ENCODE data around the gene SETD7. TPM values are rescaled to one million over a fixed set of nuclear protein-coding genes. Genes with fewer than 3 reads are reported as not detected.

SETD7 gene
- total and polyA plus RNA-seq, 2 of the 4 experiments (the other 2 are of a cell fraction) = 17.0 to 46.6 TPM

DNA sequence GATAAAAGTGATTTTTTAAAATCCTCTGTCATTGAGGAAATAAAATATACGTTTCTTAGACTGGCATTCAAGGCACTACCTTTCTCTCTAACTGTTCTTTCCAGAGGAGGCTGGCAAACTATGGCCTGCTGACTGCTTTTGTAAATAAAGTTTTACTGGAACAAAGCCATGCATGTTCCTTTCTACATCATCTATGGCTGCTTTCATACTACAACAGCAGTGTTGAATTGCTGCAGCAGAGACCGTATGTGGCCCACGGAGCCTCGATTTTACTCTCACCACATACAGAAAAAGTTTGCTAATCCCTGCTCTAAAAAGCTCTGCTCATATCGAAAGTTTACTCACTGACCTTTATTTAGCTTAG, 20.2 kb downstream of the SETD7 start:
- ATAC-seq (ENCODE audit: low read depth) = no peak
- Histone ChIP-seq H2BK120ac (ENCODE audit: low read depth, low read length) (no peak overlapping the region), H4K91ac (ENCODE audit: insufficient read depth, low read depth, low read length) (no peak overlapping the region), H3K36me3 (ENCODE audit: control insufficient read depth, insufficient read depth, low read length) (peaks cover 16% of the 10 kb centered on the region), H3K9ac (ENCODE audit: low read depth, low read length) (no peak overlapping the region), H3K27ac (ENCODE audit: insufficient read depth, low read length) (no peak overlapping the region), H2BK20ac (ENCODE audit: low read depth, low read length) (no peak overlapping the region), H3K14ac (replicated peaks; ENCODE audit: low read depth, low read length) (no peak overlapping the region), H3K18ac (ENCODE audit: low read depth, low read length) (no peak overlapping the region), H3K4me1 (ENCODE audit: control insufficient read depth, insufficient read depth, low read length) (peaks cover 3% of the 10 kb centered on the region; the same call in 1 of the 2 replicates), H2BK15ac (ENCODE audit: low read depth, low read length) (no peak overlapping the region), H3K4me2 (ENCODE audit: low read depth, low read length) (no peak overlapping the region), H2AK5ac (ENCODE audit: low read depth, low read length) (no peak overlapping the region), H3K23ac (ENCODE audit: low read depth, low read length) (no peak overlapping the region), H3K79me1 (ENCODE audit: low read depth in 1 of 2, low read length in 2 of 2) (peaks cover 25 to 52% of the 10 kb centered on the region in 2 experiments), H3K9me1 (ENCODE audit: insufficient read depth, low read length) (peaks cover 3% of the 10 kb centered on the region), H2AFZ (replicated peaks; ENCODE audit: low read length, poor library complexity) (no peak overlapping the region), H3K4me3 (ENCODE audit: insufficient read depth, low read depth, low read length) (no peak overlapping the region), H2BK5ac (ENCODE audit: low read depth, low read length, poor library complexity, severe bottlenecking) (no peak overlapping the region), H4K20me1 (ENCODE audit: insufficient read depth, low read length) (peaks cover 15% of the 10 kb centered on the region; the same call in 1 of the 2 replicates), H3K27me3 (ENCODE audit: control insufficient read depth, insufficient read depth, low read length) (no peaks in the 10 kb centered on the region), H3K4ac (ENCODE audit: low read depth, low read length) (no peak overlapping the region), H4K5ac (ENCODE audit: low read depth, low read length) (no peak overlapping the region), H4K8ac (ENCODE audit: low read depth in 2 of 2, low read length in 2 of 2) (no peak overlapping the region), H3K9me3 (ENCODE audit: control insufficient read depth, insufficient read depth, low read length) (no peaks in the 10 kb centered on the region), H2AK9ac (replicated peaks; ENCODE audit: low read depth, low read length, poor library complexity) (no peak overlapping the region), H3K56ac (ENCODE audit: extremely low read depth, insufficient read depth, low read length) (no peak overlapping the region)
- no peak for DNase-seq
- POLR2A ChIA-PET (ENCODE audit: unreplicated experiment) = no interaction called here
- intact Hi-C loops (cut with micrococcal nuclease) (no loop called here), dilution Hi-C loops (cut with HindIII; ENCODE audit: low sequenced_read_pairs, unreplicated experiment) (no loop called here), in situ Hi-C loops (cut with MboI; ENCODE audit: low sequenced_read_pairs) (no loop called here)
- CTCF ChIA-PET = interaction anchor here (0.6 to 1.0 kb wide), 3 partner anchors 10 to 39 kb away, joined by 3 to 4 read pairs (median 3); no protein-coding TSS in a partner anchor
- BruUV-seq (replicated peaks) = no TSS peak
- 98% methylated on average over 4 of the region's 5 CpGs; no CpG with 5 or more reads in 1 of the 2 experiments for WGBS, 2 experiments (ENCODE audit: extremely low coverage in 2 of 2, insufficient read length in 1 of 2)
- TF ChIP-seq MAFK (IDR thresholded peaks at IDR 0.05; ENCODE audit: low read depth, low read length) (no peak), RAD21 (IDR thresholded peaks at IDR 0.05; ENCODE audit: low read length) (no peak), CTCF (conservative IDR thresholded peaks at IDR 0.05; ENCODE audit: low read depth, low read length) (no peak), RCOR1 (IDR thresholded peaks at IDR 0.05; ENCODE audit: insufficient replicate concordance, low read length) (no peak), ELK1 (IDR thresholded peaks at IDR 0.05; ENCODE audit: borderline replicate concordance, low read depth, low read length) (no peak), RFX5 (IDR thresholded peaks at IDR 0.05; ENCODE audit: low read depth, low read length) (no peak), SMC3 (IDR thresholded peaks at IDR 0.05; ENCODE audit: low read depth, low read length) (no peak), POLR2A (IDR thresholded peaks at IDR 0.05; ENCODE audit: low read depth, low read length) (no peak), CHD1 (IDR thresholded peaks at IDR 0.05; ENCODE audit: low read depth, low read length) (no peak), CEBPB (IDR thresholded peaks at IDR 0.05; ENCODE audit: low read depth, low read length) (no peak), MAZ (IDR thresholded peaks at IDR 0.05; ENCODE audit: borderline replicate concordance, low read depth, low read length) (no peak), FOS (IDR thresholded peaks at IDR 0.05; ENCODE audit: low read depth, low read length) (no peak), MXI1 (IDR thresholded peaks at IDR 0.05; ENCODE audit: borderline replicate concordance, low read depth, low read length) (no peak), BHLHE40 (IDR thresholded peaks at IDR 0.05; ENCODE audit: low read depth, low read length) (no peak)
- TF ChIP-seq, protein P1, sequence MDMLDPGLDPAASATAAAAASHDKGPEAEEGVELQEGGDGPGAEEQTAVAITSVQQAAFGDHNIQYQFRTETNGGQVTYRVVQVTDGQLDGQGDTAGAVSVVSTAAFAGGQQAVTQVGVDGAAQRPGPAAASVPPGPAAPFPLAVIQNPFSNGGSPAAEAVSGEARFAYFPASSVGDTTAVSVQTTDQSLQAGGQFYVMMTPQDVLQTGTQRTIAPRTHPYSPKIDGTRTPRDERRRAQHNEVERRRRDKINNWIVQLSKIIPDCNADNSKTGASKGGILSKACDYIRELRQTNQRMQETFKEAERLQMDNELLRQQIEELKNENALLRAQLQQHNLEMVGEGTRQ (IDR thresholded peaks at IDR 0.05; ENCODE audit: low read depth, low read length) = no peak
